HCT116 (cell line): ENCODE results near the gene CLEC4A. TPM values are rescaled to one million over a fixed set of nuclear protein-coding genes. Genes with fewer than 3 reads are reported as not detected.
"Not testable (repeated sequence)": the region's sequence is repeated elsewhere in the genome, so short reads cannot be mapped to it uniquely, and the experiment has no call there.

Experiments used
- ATAC-seq: fragments of 200-7000 bp; cut with Tn5 transposase; 2 replicates; pipeline ENCODE4 v1.9.1; 2020; ENCODE audit warnings: mild to moderate bottlenecking, moderate library complexity
- BruUV-seq: library from RNA; stranded (reverse); fragments of 400-500 nt; replicated peaks from 2 replicates; lab custom pipeline; 2021; lab: Mats Ljungman, UMichigan
- CTCF ChIA-PET: fragments of 300-600 bp; sonication (Branson Sonifier 250); formaldehyde crosslinking; loops from one replicate; lab custom pipeline; 2021; ENCODE audit warnings: antibody characterized with exemption; lab: Charles Lee
- POLR2A ChIA-PET: fragments of 300-600, 350-600 bp; sonication (Branson Sonifier 250); formaldehyde crosslinking; loops from one replicate; lab custom pipeline; 2021; ENCODE audit warnings: antibody characterized with exemption; lab: Charles Lee
- RAD21 ChIA-PET, 2 experiments: fragments of 300-600 bp; sonication (Branson Sonifier 250); formaldehyde crosslinking; loops; one replicate each; lab custom pipeline; 2023; ENCODE audit warnings: low total read pairs in 2 of 2; ENCODE audit not compliant: uncharacterized antibody in 2 of 2, unreplicated experiment in 2 of 2, low non-redundant PET in 1 of 2; lab: Charles Lee
- DNase-seq: peaks from one replicate; pipeline ENCODE4 v3.0.0-alpha.2; 2010; ENCODE audit warnings: low read depth, low spot score
- H2AFZ ChIP-seq: fragments of 200-600 bp; shearing (Covaris generic), sonication (generic); 2 replicates; pipeline ENCODE4 v1.6.1; 2017; ENCODE audit warnings: low read depth, mixed run types, mixed read lengths, antibody characterized with exemption, low read length; ENCODE audit not compliant: poor library complexity, severe bottlenecking
- H3K27ac ChIP-seq: 2 replicates; pipeline ENCODE4 v1.5.1; 2012; ENCODE audit warnings: low read depth, low read length
- H3K27me3 ChIP-seq: fragments of 200-600 bp; sonication (generic); 2 replicates; pipeline ENCODE4 v1.6.1; 2016; ENCODE audit warnings: mixed run types, low read length, mixed read lengths; ENCODE audit not compliant: insufficient read depth
- H3K36me3 ChIP-seq, 2 experiments: fragments of 200-500 bp in 1 of 2; fragments of 200-600 bp in 1 of 2; sonication (Bioruptor generic) in 1 of 2; sonication (generic) in 1 of 2; 2 replicates each; pipeline versions ENCODE4 v1.5.1 to v1.6.1; 2014 to 2016; ENCODE audit warnings: low read length in 2 of 2, inconsistent platforms in 1 of 2, mixed read lengths in 1 of 2, mixed run types in 1 of 2; ENCODE audit not compliant: insufficient read depth in 2 of 2, control insufficient read depth in 1 of 2
- H3K4me1 ChIP-seq, 2 experiments: fragments of 200-600 bp in 1 of 2; sonication (generic) in 1 of 2; 2 replicates each; pipeline versions ENCODE4 v1.5.1 to v1.6.1; 2012 to 2017; ENCODE audit warnings: low read length in 2 of 2, inconsistent platforms in 1 of 2, mild to moderate bottlenecking in 1 of 2, mixed read lengths in 1 of 2, mixed run types in 1 of 2, moderate library complexity in 1 of 2; ENCODE audit not compliant: insufficient read depth in 2 of 2, control insufficient read depth in 1 of 2
- H3K4me2 ChIP-seq: fragments of 200-600 bp; sonication (generic); 2 replicates; pipeline ENCODE4 v1.6.1; 2017; ENCODE audit warnings: mixed run types, low read length, mixed read lengths
- H3K4me3 ChIP-seq, 2 experiments: fragments of 200-600 bp in 1 of 2; sonication (generic) in 1 of 2; replicated peaks in 1 of 2; 2 replicates each; pipeline ENCODE4 v1.5.1; 2011 to 2016; ENCODE audit warnings: low read length in 2 of 2, control low read depth in 1 of 2, low read depth in 1 of 2, mild to moderate bottlenecking in 1 of 2, mixed read lengths in 1 of 2, mixed run types in 1 of 2
- H3K79me2 ChIP-seq: fragments of 200-600 bp; sonication (generic); 2 replicates; pipeline ENCODE4 v1.6.1; 2017; ENCODE audit warnings: mild to moderate bottlenecking, mixed run types, low read length, moderate library complexity, mixed read lengths; ENCODE audit not compliant: insufficient read depth
- H3K9ac ChIP-seq: fragments of 200-600 bp; sonication (generic); 2 replicates; pipeline ENCODE4 v1.6.1; 2016; ENCODE audit warnings: low read length, mixed read lengths
- H3K9me2 ChIP-seq: fragments of 200-600 bp; sonication (generic), shearing (Covaris generic); 2 replicates; pipeline ENCODE4 v1.6.1; 2017; ENCODE audit warnings: mixed run types, mild to moderate bottlenecking, moderate library complexity; ENCODE audit not compliant: insufficient read depth
- H3K9me3 ChIP-seq, 2 experiments: fragments of 200-500 bp in 1 of 2; fragments of 200-600 bp in 1 of 2; sonication (Bioruptor generic) in 1 of 2; sonication (generic) in 1 of 2; 2 replicates each; pipeline ENCODE4 v1.6.1; 2014 to 2017; ENCODE audit warnings: low read length in 2 of 2, mixed read lengths in 2 of 2, inconsistent platforms in 1 of 2, low read depth in 1 of 2, mild to moderate bottlenecking in 1 of 2, mixed run types in 1 of 2, moderate library complexity in 1 of 2; ENCODE audit not compliant: control insufficient read depth in 1 of 2, insufficient read depth in 1 of 2
- H4K20me1 ChIP-seq: fragments of 200-600 bp; sonication (generic), shearing (Covaris generic); 2 replicates; pipeline ENCODE4 v1.6.1; 2017; ENCODE audit warnings: mixed run types, mild to moderate bottlenecking, moderate library complexity; ENCODE audit not compliant: insufficient read depth
- CBX3 ChIP-seq: IDR thresholded peaks from 2 replicates; pipeline ENCODE4 v1.6.1; 2012; ENCODE audit warnings: low read depth
- CEBPB ChIP-seq: IDR thresholded peaks from 2 replicates; pipeline ENCODE4 v1.6.1; 2012; ENCODE audit warnings: low read depth
- EZH2 ChIP-seq: fragments of 200-600 bp; sonication (generic); IDR thresholded peaks from 2 replicates; pipeline ENCODE4 v1.6.1; 2017; ENCODE audit warnings: antibody characterized with exemption, mixed run types
- FOSL1 ChIP-seq: IDR thresholded peaks from 2 replicates; pipeline ENCODE4 v1.6.1; 2012; ENCODE audit warnings: low read depth
- POLR2AphosphoS5 ChIP-seq: IDR thresholded peaks from 2 replicates; pipeline ENCODE4 v1.6.1; 2011; ENCODE audit warnings: mild to moderate bottlenecking, low read depth, low read length, moderate library complexity
- YY1 ChIP-seq: IDR thresholded peaks from 2 replicates; pipeline ENCODE4 v1.6.1; 2011; ENCODE audit warnings: low read length, low read depth, moderate library complexity, mild to moderate bottlenecking; ENCODE audit not compliant: insufficient replicate concordance; ENCODE audit errors: extremely low read depth
- intact Hi-C: fragments of 100-400 bp; cut with micrococcal nuclease; formaldehyde crosslinking; loops from 2 replicates; pipeline ENCODE4 v1.10.0; 2022
- total RNA-seq: library from RNA; stranded (reverse); gene quantifications from one replicate; pipeline ENCODE4 v1.2.1, GENCODE V29; 2021; ENCODE audit not compliant: unreplicated experiment
- TF ChIP-seq, protein P1 (sequence below): IDR thresholded peaks from 2 replicates; pipeline ENCODE4 v1.6.1; 2011; ENCODE audit warnings: mild to moderate bottlenecking, low read length, moderate library complexity; ENCODE audit not compliant: insufficient replicate concordance; ENCODE audit errors: extremely low read depth

CLEC4A gene
- total RNA-seq, 1 experiment from 2014 or later: 0.69 TPM

DNA sequence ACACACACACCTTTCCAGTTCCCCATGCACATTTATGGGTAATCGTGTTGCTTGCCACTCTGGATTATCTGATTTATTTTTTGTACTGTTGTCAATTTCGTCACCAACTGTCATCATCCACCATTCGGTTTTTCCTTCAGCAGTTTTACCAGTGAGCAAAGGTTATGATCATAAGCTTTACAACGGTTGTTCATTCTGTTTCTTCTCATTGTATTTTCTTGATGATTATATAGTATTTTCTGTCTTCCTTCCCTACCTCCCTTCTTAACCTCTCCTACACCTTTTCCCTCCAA, 40.7 kb upstream of the CLEC4A start (continued):
- TF ChIP-seq, protein P1, sequence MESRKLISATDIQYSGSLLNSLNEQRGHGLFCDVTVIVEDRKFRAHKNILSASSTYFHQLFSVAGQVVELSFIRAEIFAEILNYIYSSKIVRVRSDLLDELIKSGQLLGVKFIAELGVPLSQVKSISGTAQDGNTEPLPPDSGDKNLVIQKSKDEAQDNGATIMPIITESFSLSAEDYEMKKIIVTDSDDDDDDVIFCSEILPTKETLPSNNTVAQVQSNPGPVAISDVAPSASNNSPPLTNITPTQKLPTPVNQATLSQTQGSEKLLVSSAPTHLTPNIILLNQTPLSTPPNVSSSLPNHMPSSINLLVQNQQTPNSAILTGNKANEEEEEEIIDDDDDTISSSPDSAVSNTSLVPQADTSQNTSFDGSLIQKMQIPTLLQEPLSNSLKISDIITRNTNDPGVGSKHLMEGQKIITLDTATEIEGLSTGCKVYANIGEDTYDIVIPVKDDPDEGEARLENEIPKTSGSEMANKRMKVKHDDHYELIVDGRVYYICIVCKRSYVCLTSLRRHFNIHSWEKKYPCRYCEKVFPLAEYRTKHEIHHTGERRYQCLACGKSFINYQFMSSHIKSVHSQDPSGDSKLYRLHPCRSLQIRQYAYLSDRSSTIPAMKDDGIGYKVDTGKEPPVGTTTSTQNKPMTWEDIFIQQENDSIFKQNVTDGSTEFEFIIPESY: no peak
- TF ChIP-seq FOSL1 (no peak), CBX3 (no peak), YY1 (no peak), CEBPB (no peak), POLR2AphosphoS5 (no peak), EZH2 (no peak)

DNA sequence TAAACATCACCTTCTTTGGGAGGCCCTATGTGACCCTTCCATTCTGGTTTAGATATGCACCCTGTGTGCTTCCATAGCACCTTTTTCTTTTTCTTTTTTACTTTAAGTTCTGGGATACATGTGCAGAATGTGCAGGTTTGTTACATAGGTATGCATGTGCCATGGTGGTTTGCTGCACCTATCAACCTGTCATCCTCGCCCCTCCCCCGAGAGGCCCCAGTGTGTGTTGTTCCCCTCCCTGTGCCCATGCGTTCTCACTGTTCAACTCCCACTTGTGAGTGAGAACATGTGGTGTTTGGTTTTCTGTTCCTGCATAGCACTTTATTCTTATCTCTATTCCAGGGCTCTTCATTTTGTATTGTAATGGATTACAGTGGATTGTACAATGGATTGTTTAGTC, 39.1 kb upstream of the CLEC4A start:
- RAD21 ChIA-PET, H3K9me2 ChIP-seq, H4K20me1 ChIP-seq, H3K27ac ChIP-seq, CTCF ChIA-PET, H3K9ac ChIP-seq, DNase-seq, H2AFZ ChIP-seq, H3K36me3 ChIP-seq, H3K27me3 ChIP-seq, H3K4me3 ChIP-seq, ATAC-seq, POLR2A ChIA-PET, H3K4me2 ChIP-seq, BruUV-seq, H3K9me3 ChIP-seq: not testable (repeated sequence)
- H3K79me2 ChIP-seq: peaks cover 67% of the 10 kb centered on the region
- intact Hi-C loops: loop anchor here (5.0 to 10.0 kb wide), 2 partner anchors 57 to 220 kb away; no protein-coding TSS in a partner anchor
- peaks cover 3 to 12% of the 10 kb centered on the region in 2 experiments; a peak in 2 of 4 replicates for H3K4me1 ChIP-seq
